PC-3 (cell line): ENCODE measurements around the gene ZNRF2.

Experiments
- CTCF ChIP-seq: fragments of 300-600 bp; sonication (generic); conservative IDR thresholded peaks from 2 replicates; pipeline ENCODE4 v1.5.1; 2017; ENCODE audit warnings: antibody characterized with exemption, low read depth, mild to moderate bottlenecking, low read length
- EZH2 ChIP-seq: fragments of 300-600 bp; sonication (generic); IDR thresholded peaks from one replicate; pipeline ENCODE4 v1.6.1; 2017; ENCODE audit warnings: antibody characterized with exemption, mild to moderate bottlenecking, low read length; ENCODE audit not compliant: unreplicated experiment
- EZH2phosphoT487 ChIP-seq: fragments of 300-600 bp; sonication (generic); IDR thresholded peaks from 2 replicates; pipeline ENCODE4 v1.6.1; 2018; ENCODE audit warnings: mild to moderate bottlenecking, antibody characterized with exemption, low read length, borderline replicate concordance

- TF ChIP-seq CTCF: no peak
- no peak for TF ChIP-seq EZH2
- no peak for TF ChIP-seq EZH2phosphoT487
Measured at GRCh38 chr7:30349170-30349569, 64.8 kb downstream of the ZNRF2 start.
